MM.1S (cell line): Measurements from ENCODE around the gene CYP1A1.

Experiments used
- DNase-seq: peaks from one replicate; pipeline ENCODE4 v3.0.0-alpha.2; 2015
- H2AFZ ChIP-seq: fragments of 300-600 bp; sonication (generic); 2 replicates; pipeline ENCODE4 v1.6.0; 2016; ENCODE audit warnings: antibody characterized with exemption, low read length
- H3F3A ChIP-seq: fragments of 300-600 bp; sonication (generic); 2 replicates; pipeline ENCODE4 v1.6.1; 2016; ENCODE audit warnings: mild to moderate bottlenecking, antibody characterized with exemption, low read length, moderate library complexity, mixed read lengths; ENCODE audit not compliant: insufficient read depth
- H3K27ac ChIP-seq: fragments of 300-600 bp; sonication (generic); 2 replicates; pipeline ENCODE4 v1.5.1; 2016; ENCODE audit warnings: mild to moderate bottlenecking, low read length
- H3K27me3 ChIP-seq: fragments of 300-600 bp; sonication (generic); replicated peaks from 2 replicates; pipeline ENCODE4 v1.6.0; 2016; ENCODE audit warnings: low read length; ENCODE audit not compliant: insufficient read depth
- H3K36me3 ChIP-seq: fragments of 300-600 bp; sonication (generic); replicated peaks from 2 replicates; pipeline ENCODE4 v1.6.1; 2016; ENCODE audit warnings: mild to moderate bottlenecking, low read length, mixed read lengths; ENCODE audit not compliant: insufficient read depth
- H3K4me1 ChIP-seq: fragments of 300-600 bp; sonication (generic); 2 replicates; pipeline ENCODE4 v1.6.1; 2016; ENCODE audit warnings: low read length, mixed read lengths
- H3K4me2 ChIP-seq: fragments of 300-600 bp; sonication (generic); 2 replicates; pipeline ENCODE4 v1.6.0; 2016; ENCODE audit warnings: low read depth, low read length
- H3K4me3 ChIP-seq: fragments of 300-600 bp; sonication (generic); 2 replicates; pipeline ENCODE4 v1.5.1; 2016; ENCODE audit warnings: low read length, mixed read lengths
- H3K79me2 ChIP-seq: fragments of 300-600 bp; sonication (generic); 2 replicates; pipeline ENCODE4 v1.6.1; 2016; ENCODE audit warnings: mixed run types, low read length, mixed read lengths
- H3K9ac ChIP-seq: fragments of 300-600 bp; sonication (generic); 2 replicates; pipeline ENCODE4 v1.6.1; 2016; ENCODE audit warnings: low read length, mixed read lengths
- H3K9me2 ChIP-seq: fragments of 300-600 bp; sonication (generic); replicated peaks from 2 replicates; pipeline ENCODE4 v1.6.1; 2016; ENCODE audit warnings: mild to moderate bottlenecking, low read length, mixed read lengths; ENCODE audit not compliant: insufficient read depth
- H3K9me3 ChIP-seq: fragments of 300-600 bp; sonication (generic); replicated peaks from 2 replicates; pipeline ENCODE4 v1.6.1; 2016; ENCODE audit warnings: mild to moderate bottlenecking, low read length, mixed read lengths; ENCODE audit not compliant: insufficient read depth
- H4K20me1 ChIP-seq: fragments of 300-600 bp; sonication (generic); 2 replicates; pipeline ENCODE4 v1.6.1; 2016; ENCODE audit warnings: mild to moderate bottlenecking, low read length, moderate library complexity, mixed read lengths; ENCODE audit not compliant: insufficient read depth
- EZH2 ChIP-seq: fragments of 300-600 bp; sonication (generic); optimal IDR thresholded peaks from 2 replicates; pipeline ENCODE3; 2017; ENCODE audit warnings: low read depth, mild to moderate bottlenecking, antibody characterized with exemption, low read length, mixed read lengths
- EZH2phosphoT487 ChIP-seq: fragments of 300-600 bp; sonication (generic); IDR thresholded peaks from 2 replicates; pipeline ENCODE4 v1.6.1; 2018; ENCODE audit warnings: antibody characterized with exemption, low read length
- TF ChIP-seq, protein P1 (sequence below): fragments of 300-600 bp; sonication (generic); IDR thresholded peaks from 2 replicates; pipeline ENCODE4 v1.5.1; 2016; ENCODE audit warnings: antibody characterized with exemption, low read length, mixed read lengths

Gene CYP1A1

DNA sequence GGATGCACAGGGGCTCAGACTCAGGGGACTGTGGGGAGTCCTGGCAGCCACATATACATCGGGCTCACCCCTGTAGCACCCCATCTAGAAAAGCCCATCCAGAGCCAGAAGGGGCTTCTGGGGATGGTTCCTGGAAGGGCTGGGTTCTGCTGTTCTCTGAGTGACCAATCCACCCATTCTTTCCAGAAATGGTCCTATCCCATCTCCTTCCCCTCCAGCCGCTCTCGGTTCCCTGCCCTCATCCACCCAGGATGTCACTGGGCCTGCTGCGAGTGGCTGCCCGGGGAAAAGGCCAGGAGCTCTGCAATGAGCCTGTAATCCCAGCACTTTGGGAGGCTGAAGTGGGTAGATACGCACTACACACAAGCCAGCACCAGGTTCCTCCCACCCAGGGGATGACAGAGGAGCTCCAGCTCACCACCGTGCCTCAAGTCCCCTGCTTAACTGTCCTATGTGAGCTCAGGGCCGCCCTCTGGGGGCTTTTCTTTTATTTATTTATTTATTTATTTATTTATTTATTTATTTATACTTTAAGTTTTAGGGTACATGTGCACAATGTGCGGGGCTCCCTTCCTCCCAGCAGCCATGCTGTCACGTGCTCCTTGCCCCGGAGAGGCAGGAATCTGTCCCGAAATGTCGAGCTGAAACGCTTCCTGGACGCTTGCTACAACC, 42.9 kb upstream of the CYP1A1 start:
- Histone ChIP-seq H3K9me3 (no peaks in the 10 kb centered on the region), H3K36me3 (no peaks in the 10 kb centered on the region), H3K79me2 (no peaks in the 10 kb centered on the region), H3K27me3 (no peaks in the 10 kb centered on the region), H2AFZ (0 out of 2 replicates have a peak overlapping the region, but pooled peaks have one; percentile 28), H3K4me1 (peaks cover 17% of the 10 kb centered on the region), H3K9me2 (no peaks in the 10 kb centered on the region), H3K4me2 (peak overlapping the region; percentile 43; the same call in 1 of the 2 replicates), H4K20me1 (no peaks in the 10 kb centered on the region), H3F3A (peaks cover 2% of the 10 kb centered on the region; the same call in 1 of the 2 replicates), H3K27ac (no peak overlapping the region), H3K9ac (no peak overlapping the region), H3K4me3 (no peak overlapping the region)
- TF ChIP-seq EZH2, result no peak
- TF ChIP-seq, protein P1, sequence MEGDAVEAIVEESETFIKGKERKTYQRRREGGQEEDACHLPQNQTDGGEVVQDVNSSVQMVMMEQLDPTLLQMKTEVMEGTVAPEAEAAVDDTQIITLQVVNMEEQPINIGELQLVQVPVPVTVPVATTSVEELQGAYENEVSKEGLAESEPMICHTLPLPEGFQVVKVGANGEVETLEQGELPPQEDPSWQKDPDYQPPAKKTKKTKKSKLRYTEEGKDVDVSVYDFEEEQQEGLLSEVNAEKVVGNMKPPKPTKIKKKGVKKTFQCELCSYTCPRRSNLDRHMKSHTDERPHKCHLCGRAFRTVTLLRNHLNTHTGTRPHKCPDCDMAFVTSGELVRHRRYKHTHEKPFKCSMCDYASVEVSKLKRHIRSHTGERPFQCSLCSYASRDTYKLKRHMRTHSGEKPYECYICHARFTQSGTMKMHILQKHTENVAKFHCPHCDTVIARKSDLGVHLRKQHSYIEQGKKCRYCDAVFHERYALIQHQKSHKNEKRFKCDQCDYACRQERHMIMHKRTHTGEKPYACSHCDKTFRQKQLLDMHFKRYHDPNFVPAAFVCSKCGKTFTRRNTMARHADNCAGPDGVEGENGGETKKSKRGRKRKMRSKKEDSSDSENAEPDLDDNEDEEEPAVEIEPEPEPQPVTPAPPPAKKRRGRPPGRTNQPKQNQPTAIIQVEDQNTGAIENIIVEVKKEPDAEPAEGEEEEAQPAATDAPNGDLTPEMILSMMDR, result no peak
- no peak for TF ChIP-seq EZH2phosphoT487
- no peak for DNase-seq

DNA sequence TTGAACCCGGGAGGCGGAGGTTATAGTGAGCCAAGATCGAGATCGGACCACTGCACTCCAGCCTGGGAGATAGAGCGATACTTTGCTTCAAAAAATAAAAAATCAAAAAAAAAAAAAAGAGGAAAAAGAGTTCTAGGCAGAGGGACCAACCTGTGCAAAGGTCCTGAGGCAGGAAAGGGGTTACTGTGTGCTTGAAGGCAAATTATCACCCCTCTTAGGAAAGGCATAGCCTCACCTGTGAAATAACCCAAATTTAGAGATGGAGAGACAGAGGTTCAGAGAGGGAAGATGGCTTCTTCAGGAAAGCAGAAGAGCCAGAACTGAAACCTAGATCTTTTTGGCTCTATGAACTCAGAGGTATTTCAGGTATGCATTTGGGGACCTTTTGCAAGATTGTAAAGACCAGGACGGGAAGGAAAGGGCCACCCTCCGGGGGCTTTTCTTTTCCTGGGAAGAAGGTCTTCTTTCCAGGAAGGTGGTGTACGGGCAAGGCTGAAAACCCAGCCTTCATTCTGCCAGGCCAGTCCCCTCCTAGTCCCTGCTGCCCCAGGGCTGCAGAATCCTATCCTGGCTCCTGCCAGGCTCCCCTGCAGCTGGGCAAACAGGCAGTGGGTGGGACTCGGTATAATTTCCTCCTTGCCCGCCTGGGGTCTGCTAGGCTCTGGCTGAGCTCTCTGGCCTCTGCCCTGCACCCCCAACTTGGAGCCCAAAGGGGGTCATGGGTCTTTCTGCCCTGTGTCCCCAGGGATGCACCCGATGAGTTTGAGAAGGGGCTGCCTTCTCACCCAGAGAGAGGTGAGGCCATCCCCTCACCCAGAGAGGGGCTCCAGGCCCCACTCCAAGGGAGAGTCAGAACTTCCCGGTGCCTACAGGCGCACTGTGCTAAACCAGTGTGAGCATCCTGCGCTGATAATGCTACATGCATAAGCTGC, 42.1 kb upstream of the CYP1A1 start:
- H3K79me2 ChIP-seq, result no peaks in the 10 kb centered on the region
- no peaks in the 10 kb centered on the region for H3K27me3 ChIP-seq
- H3K4me3 ChIP-seq, result no peak overlapping the region
- no peaks in the 10 kb centered on the region for H3K9me3 ChIP-seq
- no peaks in the 10 kb centered on the region for H4K20me1 ChIP-seq
- H3K4me2 ChIP-seq, result no peak overlapping the region
- TF ChIP-seq, protein P1, result no peak
- TF ChIP-seq EZH2phosphoT487 (no peak), EZH2 (no peak)
- H3K9ac ChIP-seq, result no peak overlapping the region
- no peak overlapping the region for H2AFZ ChIP-seq
- H3K36me3 ChIP-seq, result no peaks in the 10 kb centered on the region
- H3F3A ChIP-seq, result no peaks in the 10 kb centered on the region
- no peaks in the 10 kb centered on the region for H3K9me2 ChIP-seq
- no peak overlapping the region for H3K27ac ChIP-seq
- DNase-seq, result no peak
- peaks cover 11% of the 10 kb centered on the region; the same call in 1 of the 2 replicates for H3K4me1 ChIP-seq

DNA sequence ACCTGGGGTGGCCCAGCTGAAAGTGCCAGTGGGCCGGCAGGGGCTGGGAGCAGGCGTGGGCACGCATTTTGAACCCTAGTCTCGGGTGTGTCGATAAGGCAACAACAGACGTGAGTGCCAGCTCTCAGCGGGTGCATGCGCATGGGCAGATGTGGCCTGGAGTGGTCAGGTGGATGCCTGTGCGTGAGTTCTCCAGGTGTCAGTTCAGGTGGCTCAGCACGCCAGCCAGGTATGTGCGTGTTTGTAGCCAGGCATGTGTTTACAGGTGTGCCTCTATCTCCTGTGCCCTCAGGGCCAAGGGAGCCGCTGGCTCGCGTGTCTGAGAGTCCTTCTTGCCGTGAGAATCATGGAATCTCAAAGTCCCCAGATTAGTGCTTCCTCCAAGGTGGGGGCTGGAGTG, 38.1 kb upstream of the CYP1A1 start:
- H3K9ac ChIP-seq, result no peak overlapping the region
- TF ChIP-seq EZH2, result no peak
- TF ChIP-seq, protein P1, result no peak
- TF ChIP-seq EZH2phosphoT487, result no peak
- no peaks in the 10 kb centered on the region for H4K20me1 ChIP-seq
- H3K9me3 ChIP-seq, result no peaks in the 10 kb centered on the region
- H3K9me2 ChIP-seq, result no peaks in the 10 kb centered on the region
- no peak overlapping the region for H2AFZ ChIP-seq
- H3K4me1 ChIP-seq, result no peaks in the 10 kb centered on the region
- H3K27ac ChIP-seq, result no peak overlapping the region
- no peak overlapping the region for H3K4me2 ChIP-seq
- peaks cover 8% of the 10 kb centered on the region for H3K27me3 ChIP-seq
- no peak for DNase-seq
- H3F3A ChIP-seq, result no peaks in the 10 kb centered on the region
- no peaks in the 10 kb centered on the region for H3K79me2 ChIP-seq
- no peaks in the 10 kb centered on the region for H3K36me3 ChIP-seq
- no peak overlapping the region for H3K4me3 ChIP-seq
